Natural killer cell (primary cell): Measurements from ENCODE around the gene BCL3. TPM values are rescaled to one million over a fixed set of nuclear protein-coding genes. Genes with fewer than 3 reads are reported as not detected.

Experiments used
- ATAC-seq, 3 donors: fragments of 150-1000 bp in 2 of 3; fragments of 200-7000 bp in 1 of 3; cut with Tn5 transposase; 1 replicate in 1 of 3; 2 replicates in 2 of 3; pipeline ENCODE4 v1.10.0; 2021; ENCODE audit warnings: mild to moderate bottlenecking in 2 of 3, moderate library complexity in 2 of 3
- DNase-seq, 2 donors: peaks; one replicate each; pipeline versions ENCODE4 v3.0.0 to v3.0.0-alpha.2; 2013 to 2021; ENCODE audit warnings: mixed read lengths in 1 of 2
- H3K27ac ChIP-seq: one replicate; pipeline ENCODE4 v1.5.1; 2013; ENCODE audit warnings: mild to moderate bottlenecking, low read length
- H3K27me3 ChIP-seq: one replicate; pipeline ENCODE4 v1.6.1; 2013; ENCODE audit warnings: low read length; ENCODE audit not compliant: control insufficient read depth, insufficient read depth
- H3K36me3 ChIP-seq: one replicate; pipeline ENCODE4 v1.6.1; 2013; ENCODE audit warnings: low read length; ENCODE audit not compliant: control insufficient read depth, insufficient read depth
- H3K4me1 ChIP-seq: one replicate; pipeline ENCODE4 v1.6.1; 2013; ENCODE audit warnings: low read length; ENCODE audit not compliant: control insufficient read depth, insufficient read depth
- H3K4me3 ChIP-seq: one replicate; pipeline ENCODE4 v1.5.1; 2013; ENCODE audit warnings: low read length
- H3K9me3 ChIP-seq: one replicate; pipeline ENCODE4 v1.6.1; 2013; ENCODE audit warnings: low read length; ENCODE audit not compliant: control insufficient read depth, insufficient read depth
- H3K27ac Mint-ChIP-seq, 2 donors: one replicate each; pipeline ENCODE4 v1.8.0; 2022; ENCODE audit warnings: mild to moderate bottlenecking in 2 of 2, mixed read lengths in 2 of 2, moderate library complexity in 1 of 2
- H3K27me3 Mint-ChIP-seq, 2 donors: one replicate each; pipeline ENCODE4 v1.8.0; 2022; ENCODE audit warnings: low read depth in 2 of 2, mixed read lengths in 2 of 2
- H3K36me3 Mint-ChIP-seq: one replicate; pipeline ENCODE4 v1.8.0; 2022; ENCODE audit warnings: mixed read lengths
- H3K4me1 Mint-ChIP-seq, 2 donors: one replicate each; pipeline ENCODE4 v1.8.0; 2022; ENCODE audit warnings: mixed read lengths in 2 of 2
- H3K4me3 Mint-ChIP-seq: one replicate; pipeline ENCODE4 v1.8.0; 2022; ENCODE audit warnings: mild to moderate bottlenecking, moderate library complexity, mixed read lengths
- H3K9me3 Mint-ChIP-seq, 2 donors: one replicate each; pipeline ENCODE4 v1.8.0; 2022; ENCODE audit warnings: mixed read lengths in 2 of 2
- CTCF ChIP-seq: fragments of 200-600 bp; IDR thresholded peaks from one replicate; pipeline ENCODE4 v1.8.0; 2022; ENCODE audit warnings: antibody characterized with exemption
- WGBS: methylation state at CpG from one replicate; pipeline ENCODE4 v1.1.7; 2013; ENCODE audit warnings: missing lambda C conversion rate; ENCODE audit not compliant: insufficient coverage; 5-methylcytosine and 5-hydroxymethylcytosine counted together
- intact Hi-C: fragments of 100-400 bp; cut with micrococcal nuclease; formaldehyde crosslinking; loops from one replicate; pipeline ENCODE4 v1.14.2; 2022
- total RNA-seq, 4 donors: library from RNA; stranded (reverse); fragments of 120-200 nt in 1 of 4; gene quantifications; one replicate each; pipeline versions ENCODE4 v1.2.3 to v1.2.4, GENCODE V29; 2013 to 2022

BCL3 gene
- total RNA-seq, 3 donors from 2014 or later (not counting 1 experiment from before 2014, with no cell fraction given): 152 to 199 (median 164) TPM

- H3K27ac Mint-ChIP-seq: no peak overlapping the region
- Histone ChIP-seq H3K4me1 (peaks cover 6% of the 10 kb centered on the region), H3K9me3 (no peaks in the 10 kb centered on the region), H3K4me3 (no peak overlapping the region), H3K27me3 (no peaks in the 10 kb centered on the region), H3K36me3 (no peaks in the 10 kb centered on the region), H3K27ac (no peak overlapping the region)
- 82% methylated on average over 6 of the region's 6 CpGs for WGBS
- H3K27me3 Mint-ChIP-seq: peaks cover 5 to 6% of the 10 kb centered on the region in 2 donors
- H3K4me1 Mint-ChIP-seq: peaks cover 0 to 6% of the 10 kb centered on the region in 2 donors
- no peaks in the 10 kb centered on the region for H3K36me3 Mint-ChIP-seq
- intact Hi-C loops: no loop called here
- no peaks in the 10 kb centered on the region for H3K9me3 Mint-ChIP-seq
- DNase-seq: no peak
- peak in 1 of 3 donors; percentile 21 for ATAC-seq
- H3K4me3 Mint-ChIP-seq: no peak overlapping the region
- no peak for TF ChIP-seq CTCF
Observed at GRCh38 chr19:44788971-44789370, 40.5 kb downstream of the BCL3 start.

DNA sequence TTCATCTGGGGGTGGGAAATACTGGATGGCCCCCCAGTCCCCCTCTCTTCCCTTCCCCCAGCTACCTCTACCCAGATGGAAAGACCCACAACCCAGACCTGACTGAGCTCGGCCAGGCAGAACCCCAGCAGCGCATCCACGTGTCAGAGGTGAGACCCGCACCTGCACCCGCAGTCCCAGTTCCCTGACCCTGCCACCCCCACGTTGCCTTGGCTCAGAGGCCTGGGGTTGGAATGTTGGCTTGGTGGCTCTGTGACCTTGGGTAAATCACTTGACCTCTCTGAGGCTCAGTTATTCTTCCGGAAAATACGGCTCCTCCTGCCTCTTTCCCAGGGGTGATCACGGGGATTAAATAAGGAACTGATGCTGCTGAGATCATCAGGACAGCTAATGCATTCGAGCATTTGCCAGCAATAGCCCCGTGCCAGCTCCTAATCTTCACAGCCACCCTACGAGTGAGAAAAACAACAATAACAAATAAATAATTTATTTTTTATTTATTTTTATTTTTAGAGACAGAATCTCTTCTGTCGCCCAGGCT, 41.5 kb downstream of the BCL3 start:
- Mint-ChIP-seq H3K9me3 (no peaks in the 10 kb centered on the region), H3K36me3 (no peaks in the 10 kb centered on the region), H3K27me3 (peaks cover 0 to 3% of the 10 kb centered on the region in 2 donors), H3K4me3 (no peak overlapping the region), H3K27ac (no peak overlapping the region), H3K4me1 (no peaks in the 10 kb centered on the region)
- Histone ChIP-seq H3K9me3 (no peaks in the 10 kb centered on the region), H3K4me1 (no peaks in the 10 kb centered on the region), H3K4me3 (no peak overlapping the region), H3K36me3 (no peaks in the 10 kb centered on the region), H3K27ac (no peak overlapping the region), H3K27me3 (no peaks in the 10 kb centered on the region)
- 85% methylated on average over 12 of the region's 13 CpGs for WGBS
- ATAC-seq (no peak), DNase-seq (no peak)
- TF ChIP-seq CTCF: no peak
- intact Hi-C loops: no loop called here

- H3K27me3 ChIP-seq: no peaks in the 10 kb centered on the region
- no peaks in the 10 kb centered on the region for H3K27me3 Mint-ChIP-seq
Observed at GRCh38 chr19:44792281-44792680, 43.8 kb downstream of the BCL3 start.

More at GRCh38 chr19:44792281-44792680, 43.8 kb downstream of the BCL3 start:
- ATAC-seq (no peak), DNase-seq (no peak)
- H3K9me3 Mint-ChIP-seq: no peaks in the 10 kb centered on the region
- intact Hi-C loops: no loop called here
- no peak overlapping the region for H3K27ac ChIP-seq
- no peaks in the 10 kb centered on the region for H3K36me3 Mint-ChIP-seq
- no peaks in the 10 kb centered on the region for H3K4me1 ChIP-seq
- no peaks in the 10 kb centered on the region for H3K9me3 ChIP-seq
- H3K4me1 Mint-ChIP-seq: no peaks in the 10 kb centered on the region
- 65% methylated on average over 9 of the region's 9 CpGs for WGBS
- H3K4me3 Mint-ChIP-seq: no peak overlapping the region
- H3K4me3 ChIP-seq: no peak overlapping the region
- no peak overlapping the region for H3K27ac Mint-ChIP-seq
- TF ChIP-seq CTCF: no peak
- no peaks in the 10 kb centered on the region for H3K36me3 ChIP-seq
